B cell (primary cell): ENCODE results near the gene ARHGEF37. TPM values are rescaled to one million over a fixed set of nuclear protein-coding genes. Genes with fewer than 3 reads are reported as not detected.

Source experiments
- ATAC-seq: fragments of 200-7000 bp; cut with Tn5 transposase; one replicate; pipeline ENCODE4 v1.10.0; 2021; ENCODE audit warnings: low read depth, mild to moderate bottlenecking, moderate number of reproducible peaks, moderate library complexity
- CTCF ChIA-PET: fragments of 350-600 bp; sonication (Branson Sonifier 250); formaldehyde crosslinking; loops from one replicate; lab custom pipeline; 2021; ENCODE audit warnings: antibody characterized with exemption, inconsistent platforms; lab: Charles Lee
- POLR2A ChIA-PET: fragments of 350-600 bp; sonication (Branson Sonifier 250); formaldehyde crosslinking; loops from one replicate; lab custom pipeline; 2021; ENCODE audit warnings: antibody characterized with exemption; lab: Charles Lee
- DNase-seq: peaks from one replicate; pipeline ENCODE4 v3.0.0; 2013
- H2AFZ ChIP-seq: 2 replicates; pipeline ENCODE4 v1.6.1; 2012; ENCODE audit warnings: mild to moderate bottlenecking, low read depth, low read length; ENCODE audit not compliant: insufficient read depth, poor library complexity, severe bottlenecking
- H3K27ac ChIP-seq, 2 donors: 1 replicate in 1 of 2; 2 replicates in 1 of 2; pipeline ENCODE4 v1.5.1; 2012 to 2013; ENCODE audit warnings: low read length in 2 of 2, mild to moderate bottlenecking in 2 of 2, moderate library complexity in 1 of 2
- H3K27me3 ChIP-seq, 4 experiments: fragments of 200-600 bp in 1 of 4; sonication (generic) in 1 of 4; replicated peaks in 1 of 4; 1 replicate in 2 of 4; 2 replicates in 2 of 4; pipeline versions ENCODE4 v1.6.1 to v1.7.0; 2013 to 2016; ENCODE audit warnings: low read length in 3 of 4, mild to moderate bottlenecking in 2 of 4, mixed read lengths in 1 of 4, moderate library complexity in 1 of 4; ENCODE audit not compliant: insufficient read depth in 4 of 4, control insufficient read depth in 3 of 4; ENCODE audit errors: control extremely low read depth in 1 of 4
- H3K36me3 ChIP-seq, 2 experiments: replicated peaks in 1 of 2; 1 replicate in 1 of 2; 2 replicates in 1 of 2; pipeline versions ENCODE4 v1.6.1 to v1.7.1; 2013; ENCODE audit warnings: low read length in 1 of 2; ENCODE audit not compliant: insufficient read depth in 2 of 2, control insufficient read depth in 1 of 2; ENCODE audit errors: control extremely low read depth in 1 of 2, extremely low read depth in 1 of 2
- H3K4me1 ChIP-seq, 2 donors: fragments of 200-600 bp in 1 of 2; sonication (generic) in 1 of 2; 1 replicate in 1 of 2; 2 replicates in 1 of 2; pipeline versions ENCODE4 v1.5.1 to v1.6.1; 2013 to 2017; ENCODE audit warnings: low read length in 2 of 2; ENCODE audit not compliant: control insufficient read depth in 2 of 2, insufficient read depth in 2 of 2
- H3K4me2 ChIP-seq: replicated peaks from 2 replicates; pipeline ENCODE3; 2012; ENCODE audit warnings: mild to moderate bottlenecking, low read depth, low read length; ENCODE audit not compliant: poor library complexity, severe bottlenecking
- H3K4me3 ChIP-seq, 5 experiments: fragments of 200-600 bp in 1 of 5; sonication (generic) in 1 of 5; 1 replicate in 3 of 5; 2 replicates in 2 of 5; pipeline versions ENCODE4 v1.5.1 to v1.7.0; 2011 to 2016; ENCODE audit warnings: low read length in 4 of 5, mild to moderate bottlenecking in 4 of 5, low read depth in 2 of 5, control low read depth in 1 of 5, moderate library complexity in 1 of 5; ENCODE audit not compliant: insufficient read depth in 1 of 5; ENCODE audit errors: control extremely low read depth in 1 of 5, extremely low read depth in 1 of 5
- H3K79me2 ChIP-seq: fragments of 200-600 bp; sonication (generic); one replicate; pipeline ENCODE4 v1.6.0; 2016; ENCODE audit warnings: low read length; ENCODE audit not compliant: control insufficient read depth, insufficient read depth
- H3K9ac ChIP-seq: fragments of 200-600 bp; sonication (generic); 2 replicates; pipeline ENCODE4 v1.6.1; 2017; ENCODE audit warnings: mild to moderate bottlenecking, low read length, moderate library complexity
- H3K9me3 ChIP-seq, 3 donors: one replicate each; pipeline versions ENCODE4 v1.6.1 to v1.7.1; 2013; ENCODE audit warnings: low read length in 2 of 3; ENCODE audit not compliant: control insufficient read depth in 2 of 3, insufficient read depth in 1 of 3; ENCODE audit errors: control extremely low read depth in 1 of 3
- H4K20me1 ChIP-seq: 2 replicates; pipeline ENCODE4 v1.6.0; 2012; ENCODE audit warnings: mild to moderate bottlenecking, low read length; ENCODE audit not compliant: insufficient read depth, control insufficient read depth, poor library complexity, severe bottlenecking
- H3K27ac Mint-ChIP-seq: one replicate; pipeline ENCODE4 v1.8.0; 2021; ENCODE audit warnings: mixed read lengths
- H3K27me3 Mint-ChIP-seq: one replicate; pipeline ENCODE4 v1.8.0; 2021; ENCODE audit warnings: mixed read lengths
- H3K4me1 Mint-ChIP-seq: one replicate; pipeline ENCODE4 v1.8.0; 2021; ENCODE audit warnings: mixed read lengths
- H3K4me3 Mint-ChIP-seq: one replicate; pipeline ENCODE4 v1.8.0; 2021; ENCODE audit warnings: mixed read lengths
- H3K9me3 Mint-ChIP-seq: one replicate; pipeline ENCODE4 v1.8.0; 2022; ENCODE audit warnings: mixed read lengths; ENCODE audit not compliant: insufficient read depth
- CTCF ChIP-seq: fragments of 200-600 bp; IDR thresholded peaks from one replicate; pipeline ENCODE4 v1.8.0; 2022; ENCODE audit warnings: antibody characterized with exemption, mild to moderate bottlenecking
- EZH2 ChIP-seq: IDR thresholded peaks from 2 replicates; pipeline ENCODE4 v1.6.1; 2012; ENCODE audit warnings: borderline replicate concordance, low read depth, mild to moderate bottlenecking, moderate library complexity, low read length; ENCODE audit not compliant: insufficient read depth, poor library complexity, severe bottlenecking
- WGBS: methylation state at CpG from one replicate; pipeline ENCODE4 v1.1.5; 2013; ENCODE audit warnings: missing lambda C conversion rate; ENCODE audit not compliant: insufficient coverage; 5-methylcytosine and 5-hydroxymethylcytosine counted together
- intact Hi-C: fragments of 100-400 bp; cut with micrococcal nuclease; formaldehyde crosslinking; loops from one replicate; pipeline ENCODE4 v1.10.0; 2022
- polyA plus RNA-seq: library from polyadenylated mRNA; depleted of rRNA; stranded (reverse); fragments of >200 nt; gene quantifications from 2 replicates; pipeline ENCODE4 v1.2.3, GENCODE V29; 2012
- total RNA-seq, 2 donors: library from RNA; stranded (reverse); fragments of 120-200 nt in 1 of 2; gene quantifications; 1 replicate in 1 of 2; 2 replicates in 1 of 2; pipeline versions ENCODE4 v1.2.3 to v1.2.4, GENCODE V29; 2013 to 2022

The ARHGEF37 gene
- total and polyA plus RNA-seq, 2 donors (not counting 1 experiment from before 2014, with no cell fraction given): 0.06 to 1.7 TPM

GRCh38 chr5:149605354-149605997, 24.2 kb downstream of the ARHGEF37 start:
- Histone ChIP-seq H3K36me3 (no peaks in the 10 kb centered on the region), H3K9ac (peak overlapping the region; percentile 41), H3K79me2 (no peaks in the 10 kb centered on the region), H3K27me3 (no peaks in the 10 kb centered on the region), H3K9me3 (peaks cover 0 to 6% (median 0%) of the 10 kb centered on the region in 3 donors), H3K4me3 (no peak overlapping the region), H3K4me1 (peaks cover 10 to 23% of the 10 kb centered on the region in 2 donors), H2AFZ (no peak overlapping the region), H3K27ac (no peak overlapping the region), H3K4me2 (peak overlapping the region; percentile 59), H4K20me1 (no peaks in the 10 kb centered on the region)
- no peak for DNase-seq
- Mint-ChIP-seq H3K27me3 (no peaks in the 10 kb centered on the region), H3K9me3 (no peaks in the 10 kb centered on the region), H3K4me1 (peaks cover 19% of the 10 kb centered on the region), H3K27ac (peak overlapping the region; percentile 46), H3K4me3 (no peak overlapping the region)
- ChIA-PET CTCF (interaction anchor here (1.0 to 2.1 kb wide), 3 partner anchors 13 to 34 kb away, joined by 3 to 8 read pairs (median 4); no protein-coding TSS in a partner anchor), POLR2A (interaction anchor here (1.2 kb wide), 1 partner anchor 12 kb away, joined by 3 read pairs; no protein-coding TSS in a partner anchor)
- no peak for ATAC-seq
- TF ChIP-seq CTCF (no peak), EZH2 (no peak)
- intact Hi-C loops: no loop called here
- WGBS: 100% methylated on average over 3 of the region's 5 CpGs
